Measurements from ENCODE around the gene RYR2.
"Not testable (repeated sequence)": the region's sequence is repeated elsewhere in the genome, so short reads cannot be mapped to it uniquely, and the experiment has no call there.

RYR2 gene

GRCh38 chr1:237814319-237814924 is 772.4 kb downstream of the RYR2 start:
- no peak for TF ChIP-seq CTCF (IDR thresholded peaks at IDR 0.05; ENCODE audit: control extremely low read depth, extremely low read depth, low read depth, missing control alignments)
- no peak for DNase-seq (ENCODE audit: extremely low spot score)
- ChIA-PET CTCF (interaction anchor here (0.9 to 2.1 kb wide), 5 partner anchors 7 to 48 kb away, joined by 3 to 11 read pairs (median 4); no protein-coding TSS in a partner anchor), POLR2A (no interaction called here)

GRCh38 chr1:237817277-237817676 is 775.3 kb downstream of the RYR2 start:
- CTCF ChIA-PET, result interaction anchor here (3.1 kb wide), 1 partner anchor 10 kb away, joined by 23 read pairs; no protein-coding TSS in a partner anchor
- DNase-seq (ENCODE audit: extremely low spot score), result no peak
- no peak for TF ChIP-seq CTCF (IDR thresholded peaks at IDR 0.05; ENCODE audit: control extremely low read depth, extremely low read depth, low read depth, missing control alignments)
- POLR2A ChIA-PET, result no interaction called here

- POLR2A ChIA-PET; DNase-seq (ENCODE audit: extremely low spot score): not testable (repeated sequence)
- CTCF ChIA-PET, result interaction anchor here (1.3 kb wide), 1 partner anchor 14 kb away, joined by 8 read pairs; no protein-coding TSS in a partner anchor
These were observed 778.6 kb downstream of the RYR2 start for GRCh38 chr1:237820634-237821033.

GRCh38 chr1:237832858-237833257 is 790.9 kb downstream of the RYR2 start:
- ChIA-PET POLR2A (no interaction called here), CTCF (no interaction called here)
- TF ChIP-seq CTCF (IDR thresholded peaks at IDR 0.05; ENCODE audit: control extremely low read depth, extremely low read depth, low read depth, missing control alignments), result no peak
- no peak for DNase-seq (ENCODE audit: extremely low spot score)

- CTCF ChIA-PET, result interaction anchor here (3.1 kb wide), 1 partner anchor 26 kb away, joined by 12 read pairs; no protein-coding TSS in a partner anchor
- no peak for TF ChIP-seq CTCF (IDR thresholded peaks at IDR 0.05; ENCODE audit: control extremely low read depth, extremely low read depth, low read depth, missing control alignments)
- POLR2A ChIA-PET, result no interaction called here
- no peak for DNase-seq (ENCODE audit: extremely low spot score)
These were observed 792.1 kb downstream of the RYR2 start for GRCh38 chr1:237834048-237834447.

- ChIA-PET POLR2A (no interaction called here), CTCF (interaction anchor here (3.1 kb wide), 1 partner anchor 27 kb away, joined by 12 read pairs; no protein-coding TSS in a partner anchor)
- TF ChIP-seq CTCF (IDR thresholded peaks at IDR 0.05; ENCODE audit: control extremely low read depth, extremely low read depth, low read depth, missing control alignments), result no peak
These were observed 792.5 kb downstream of the RYR2 start for GRCh38 chr1:237834461-237834860.

GRCh38 chr1:237838320-237838719 is 796.3 kb downstream of the RYR2 start:
- no peak for DNase-seq (ENCODE audit: extremely low spot score)

More at GRCh38 chr1:237834461-237834860, 792.5 kb downstream of the RYR2 start:
- no peak for DNase-seq (ENCODE audit: extremely low spot score)

More at GRCh38 chr1:237838320-237838719, 796.3 kb downstream of the RYR2 start:
- CTCF ChIA-PET, result interaction anchor here (1.6 kb wide), 1 partner anchor 25 kb away, joined by 4 read pairs; no protein-coding TSS in a partner anchor
- no peak for TF ChIP-seq CTCF (IDR thresholded peaks at IDR 0.05; ENCODE audit: control extremely low read depth, extremely low read depth, low read depth, missing control alignments)
- POLR2A ChIA-PET, result no interaction called here

Data from GM10248 (cell line).